IPS DF 6.9 (cell line): ENCODE data around the gene CYBC1.
"Not testable (repeated sequence)": the region's sequence is repeated elsewhere in the genome, so short reads cannot be mapped to it uniquely, and the experiment has no call there.

Source experiments
- DNase-seq: peaks from one replicate; pipeline ENCODE4 v3.0.0-alpha.2; 2013; ENCODE audit warnings: low read depth, low spot score
- H3K27ac ChIP-seq: one replicate; pipeline ENCODE4 v1.5.1; 2013; ENCODE audit warnings: low read length, control low read depth
- H3K27me3 ChIP-seq: 2 replicates; pipeline ENCODE4 v1.6.1; 2013; ENCODE audit warnings: mild to moderate bottlenecking, low read length; ENCODE audit not compliant: control insufficient read depth, insufficient read depth
- H3K36me3 ChIP-seq: 2 replicates; pipeline ENCODE4 v1.6.1; 2013; ENCODE audit warnings: low read length; ENCODE audit not compliant: control insufficient read depth, insufficient read depth
- H3K4me1 ChIP-seq: 2 replicates; pipeline ENCODE4 v1.6.1; 2013; ENCODE audit warnings: low read length; ENCODE audit not compliant: control insufficient read depth, insufficient read depth
- H3K4me3 ChIP-seq: 2 replicates; pipeline ENCODE4 v1.5.1; 2013; ENCODE audit warnings: mild to moderate bottlenecking, low read length
- H3K9me3 ChIP-seq: 2 replicates; pipeline ENCODE4 v1.6.1; 2013; ENCODE audit warnings: low read length, inconsistent platforms; ENCODE audit not compliant: control insufficient read depth, insufficient read depth
- WGBS: extraction: QIAGEN DNeasy Blood & Tissue Kit; methylation state at CpG from one replicate; pipeline ENCODE4 v1.1.7; 2013; ENCODE audit warnings: mixed read lengths, missing lambda C conversion rate; ENCODE audit not compliant: insufficient read length, insufficient coverage; 5-methylcytosine and 5-hydroxymethylcytosine counted together

The CYBC1 gene

DNA sequence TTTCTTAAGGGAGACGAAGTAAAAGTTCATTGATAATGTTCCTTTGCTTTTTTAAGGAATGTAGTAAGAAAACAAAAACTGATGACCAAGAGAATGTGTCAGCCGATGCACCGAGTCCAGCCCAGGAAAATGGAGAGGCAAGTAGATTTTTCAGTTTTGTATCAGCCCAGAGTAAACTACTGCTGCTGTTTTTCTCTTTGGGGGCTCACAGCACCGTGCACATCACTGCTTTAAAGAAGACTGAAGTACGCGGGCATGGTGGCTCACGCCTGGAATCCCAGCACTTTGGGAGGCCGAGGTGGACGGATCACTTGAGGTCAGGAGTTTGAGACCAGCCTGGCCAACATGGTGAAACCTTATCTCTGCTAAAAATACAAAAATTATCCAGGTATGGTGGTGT lies 9.4 kb upstream of the CYBC1 start:
- not testable (repeated sequence) for H3K27ac ChIP-seq, H3K4me3 ChIP-seq, H3K4me1 ChIP-seq, DNase-seq, H3K9me3 ChIP-seq, H3K27me3 ChIP-seq
- H3K36me3 ChIP-seq, result peaks cover 12% of the 10 kb centered on the region; the same call in 1 of the 2 replicates
- no CpG with 5 or more reads among the region's 9 CpGs for WGBS

DNA sequence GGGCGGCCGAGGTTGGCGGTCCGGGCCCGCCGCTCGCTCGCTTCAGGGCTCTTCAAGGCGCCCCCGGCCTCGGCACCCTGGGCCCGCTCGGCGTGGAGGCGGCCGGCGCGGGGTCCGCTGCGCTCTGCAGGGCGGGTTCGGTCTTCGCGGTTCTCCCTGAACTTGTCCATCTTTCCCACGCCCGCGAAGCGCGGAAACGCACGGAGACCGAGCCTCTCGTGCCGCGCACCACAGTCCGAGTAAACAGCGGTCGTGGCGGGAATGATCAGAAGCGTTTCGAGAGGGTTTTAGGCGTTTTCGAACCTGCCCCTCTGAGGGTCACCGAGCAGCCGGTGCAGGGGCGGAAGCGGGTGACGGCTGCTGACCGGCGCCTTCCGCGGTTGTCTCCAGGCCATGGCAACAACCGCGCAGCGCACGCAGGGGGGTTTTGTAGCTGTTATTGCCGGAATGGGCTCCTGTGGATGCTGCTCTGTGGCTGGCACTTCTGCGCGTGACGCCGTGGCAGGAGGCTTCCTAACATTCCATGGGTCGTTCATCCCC lies 8.4 kb upstream of the CYBC1 start:
- DNase-seq, result no peak
- H3K4me1 ChIP-seq, result 0 out of 2 replicates have a peak, but pooled peaks cover 1% of the 10 kb centered on the region
- H3K36me3 ChIP-seq, result peaks cover 4% of the 10 kb centered on the region; the same call in 1 of the 2 replicates
- no peaks in the 10 kb centered on the region for H3K27me3 ChIP-seq
- H3K4me3 ChIP-seq, result peak overlapping the region; percentile 93
- no peaks in the 10 kb centered on the region for H3K9me3 ChIP-seq
- WGBS, result no CpG with 5 or more reads among the region's 62 CpGs
- no peak overlapping the region for H3K27ac ChIP-seq

DNA sequence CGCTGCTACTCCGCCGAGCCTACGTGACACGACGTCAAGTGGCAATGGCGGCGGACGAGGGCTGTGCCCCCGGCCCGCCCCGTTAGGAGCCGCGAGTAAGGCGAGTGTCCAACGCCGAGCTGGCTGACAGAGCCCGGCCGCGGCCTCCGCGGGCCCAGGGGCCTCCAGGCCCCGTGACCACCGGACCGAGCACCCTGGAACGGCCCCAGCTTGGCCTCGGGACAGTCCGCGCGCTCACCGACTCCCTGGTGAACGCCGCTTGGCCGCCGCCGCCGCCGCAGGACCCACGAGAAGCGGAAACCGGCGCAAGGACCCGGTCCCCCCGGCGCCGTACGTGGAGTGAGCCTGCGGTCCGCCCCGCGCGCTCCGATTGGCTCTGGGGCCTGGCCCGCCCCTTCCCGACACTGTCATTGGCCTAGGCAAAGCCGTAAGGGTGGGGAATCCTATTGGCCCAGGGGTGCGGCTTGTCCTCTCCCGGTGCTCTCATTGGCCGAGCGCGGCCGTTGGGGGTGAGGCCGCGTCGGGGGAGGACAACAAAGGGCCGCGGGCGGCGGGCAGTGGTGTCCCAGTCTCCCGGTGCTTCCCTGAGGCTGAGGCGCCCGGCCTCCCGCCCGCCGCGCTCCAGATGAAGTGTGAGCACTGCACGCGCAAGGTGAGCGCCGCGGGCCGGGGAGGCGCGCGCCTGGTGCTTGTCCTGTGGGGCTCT lies 7.8 kb upstream of the CYBC1 start, which contains the start of gene NARF:
Gene NARF (plus strand): TSS at position 563 of the 706 bp plus-strand sequence. CDS start 63 bp downstream, at position 626.
- Histone ChIP-seq H3K4me1 (0 out of 2 replicates have a peak, but pooled peaks cover 1% of the 10 kb centered on the region), H3K27me3 (no peaks in the 10 kb centered on the region), H3K36me3 (peaks cover 4% of the 10 kb centered on the region; the same call in 1 of the 2 replicates), H3K4me3 (peak within 1 kb of the TSS; percentile 93), H3K9me3 (no peaks in the 10 kb centered on the region), H3K27ac (no peak within 1 kb of the TSS)
- no CpG with 5 or more reads among the region's 85 CpGs for WGBS
- DNase-seq, result peak; percentile 94

DNA sequence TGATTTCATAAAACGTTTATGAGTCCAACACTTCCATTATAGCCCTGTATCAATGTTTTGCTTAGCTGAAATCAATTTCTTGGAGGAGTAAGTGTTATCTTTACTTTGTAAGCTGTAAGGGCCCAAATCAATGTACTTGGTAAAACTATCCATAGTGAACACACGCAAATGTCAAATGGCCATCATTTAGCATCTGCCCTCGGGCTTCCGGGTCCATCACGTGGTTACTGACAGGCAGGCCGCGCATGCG lies 7.3 kb upstream of the CYBC1 start:
- no peaks in the 10 kb centered on the region for H3K9me3 ChIP-seq
- H3K36me3 ChIP-seq, result peaks cover 4% of the 10 kb centered on the region; the same call in 1 of the 2 replicates
- 0 out of 2 replicates have a peak, but pooled peaks cover 1% of the 10 kb centered on the region for H3K4me1 ChIP-seq
- DNase-seq, result peak; percentile 57
- WGBS, result no CpG with 5 or more reads among the region's 8 CpGs
- no peak overlapping the region for H3K27ac ChIP-seq
- H3K27me3 ChIP-seq, result no peaks in the 10 kb centered on the region
- peak overlapping the region; percentile 93; the same call in 1 of the 2 replicates for H3K4me3 ChIP-seq

DNA sequence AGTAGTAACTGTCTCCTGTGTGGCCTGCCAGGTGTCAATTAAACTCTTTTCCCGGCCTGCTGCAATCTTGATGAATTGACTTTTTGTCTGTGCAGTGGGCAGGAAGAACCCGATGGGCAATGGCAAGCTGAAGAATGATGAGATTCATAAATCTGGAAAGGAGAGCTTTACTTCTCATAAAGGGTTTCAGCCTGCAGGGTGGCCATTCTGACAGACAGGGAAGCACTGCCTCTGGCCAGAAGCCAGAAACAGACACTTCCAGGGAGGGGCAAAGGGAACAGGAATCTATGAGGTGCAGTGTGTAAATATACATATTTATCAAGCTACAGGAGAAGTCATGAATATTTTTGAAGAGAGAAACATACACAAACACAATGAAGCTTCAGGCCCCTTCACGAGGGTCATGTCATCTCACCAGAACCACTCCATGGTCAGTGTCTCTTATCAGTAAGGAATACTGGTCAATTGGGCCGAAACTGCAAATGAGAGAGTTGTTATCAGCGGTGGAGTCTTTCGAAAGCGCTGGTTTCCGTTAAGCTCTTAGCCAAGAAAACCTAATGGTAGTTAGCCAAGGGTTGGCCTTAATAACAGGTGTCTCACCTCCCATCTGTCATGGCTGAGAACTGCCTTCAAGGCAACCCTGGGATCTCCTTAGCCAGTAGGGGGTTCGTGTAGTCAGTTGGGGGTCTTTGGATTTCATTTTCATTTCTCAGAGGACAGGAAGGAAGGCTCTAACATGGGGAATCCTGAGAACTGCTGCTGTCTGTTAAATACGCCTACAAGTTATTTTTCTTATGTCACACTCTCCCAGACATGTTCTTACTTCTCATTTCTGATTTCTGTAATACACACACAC lies 6.7 kb upstream of the CYBC1 start:
- Histone ChIP-seq H3K4me1 (0 out of 2 replicates have a peak, but pooled peaks cover 1% of the 10 kb centered on the region), H3K27me3 (no peaks in the 10 kb centered on the region), H3K36me3 (peaks cover 4% of the 10 kb centered on the region; the same call in 1 of the 2 replicates), H3K9me3 (no peaks in the 10 kb centered on the region), H3K27ac (no peak overlapping the region), H3K4me3 (no peak overlapping the region; the same call in 1 of the 2 replicates)
- DNase-seq, result no peak
- no CpG with 5 or more reads among the region's 10 CpGs for WGBS

DNA sequence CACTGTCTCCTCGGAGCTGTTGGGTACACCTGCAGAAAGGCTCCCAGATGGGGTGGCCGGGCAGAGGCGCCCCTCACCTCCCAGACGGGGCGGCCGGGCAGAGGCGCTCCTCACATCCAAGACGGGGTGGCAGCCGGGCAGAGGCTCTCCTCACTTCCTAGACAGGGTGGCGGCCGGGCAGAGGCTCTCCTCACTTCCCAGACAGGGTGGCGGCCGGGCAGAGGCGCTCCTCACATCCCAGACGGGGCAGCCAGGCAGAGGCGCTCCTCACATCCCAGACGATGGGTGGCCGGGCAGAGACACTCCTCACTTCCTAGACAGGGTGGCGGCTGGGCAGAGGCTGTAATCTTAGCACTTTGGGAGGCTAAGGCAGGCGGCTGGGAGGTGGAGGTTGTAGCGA lies 3.2 kb upstream of the CYBC1 start:
- not testable (repeated sequence) for H3K27me3 ChIP-seq

DNA sequence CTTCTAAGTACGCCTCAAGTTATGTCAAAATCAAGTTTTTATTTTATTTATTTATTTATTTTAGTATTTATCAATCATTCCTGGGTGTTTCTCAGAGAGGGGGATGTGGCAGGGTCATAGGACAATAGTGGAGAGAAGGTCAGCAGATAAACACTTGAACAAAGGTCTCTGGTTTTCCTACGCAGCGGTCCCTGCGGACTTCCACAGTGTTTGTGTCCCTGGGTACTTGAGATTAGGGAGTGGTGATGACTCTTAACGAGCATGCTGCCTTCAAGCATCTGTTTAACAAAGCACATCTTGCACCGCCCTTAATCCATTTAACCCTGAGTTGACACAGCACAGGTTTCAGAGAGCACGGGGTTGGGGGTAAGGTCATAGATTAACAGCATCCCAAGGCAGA lies 2.6 kb upstream of the CYBC1 start:
- not testable (repeated sequence) for H3K4me3 ChIP-seq, H3K27ac ChIP-seq, DNase-seq, H3K9me3 ChIP-seq, H3K27me3 ChIP-seq, H3K4me1 ChIP-seq, H3K36me3 ChIP-seq
- WGBS, result no CpG with 5 or more reads among the region's 7 CpGs

More for the DNA sequence above, 3.2 kb upstream of the CYBC1 start:
- H3K27ac ChIP-seq, H3K4me3 ChIP-seq, H3K4me1 ChIP-seq, H3K36me3 ChIP-seq, DNase-seq, H3K9me3 ChIP-seq: not testable (repeated sequence)
- no CpG with 5 or more reads among the region's 21 CpGs for WGBS

DNA sequence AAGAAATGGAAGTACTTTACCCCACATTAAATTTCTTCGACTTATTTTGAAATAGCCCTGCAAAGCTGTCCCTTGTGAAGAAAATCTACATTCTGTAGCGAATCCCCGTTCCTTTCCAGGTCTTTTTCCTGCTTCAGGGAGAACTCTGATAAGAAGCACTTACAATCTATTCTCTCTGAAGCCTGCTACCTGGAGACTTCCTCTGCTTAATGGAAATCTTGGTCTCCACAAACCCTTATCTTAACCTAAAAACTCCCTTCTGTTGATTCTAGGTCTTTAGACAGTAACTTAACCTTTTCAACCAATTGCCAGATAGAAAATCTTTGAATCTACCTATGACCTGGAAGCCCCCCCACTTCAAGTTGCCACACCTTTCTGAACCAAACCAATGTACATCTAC lies 1.6 kb upstream of the CYBC1 start:
- Histone ChIP-seq H3K4me1 (no peaks in the 10 kb centered on the region), H3K9me3 (no peaks in the 10 kb centered on the region), H3K36me3 (no peaks in the 10 kb centered on the region), H3K27ac (no peak overlapping the region), H3K27me3 (no peaks in the 10 kb centered on the region), H3K4me3 (no peak overlapping the region)
- no peak for DNase-seq
- WGBS, result no CpG with 5 or more reads among the region's 3 CpGs

DNA sequence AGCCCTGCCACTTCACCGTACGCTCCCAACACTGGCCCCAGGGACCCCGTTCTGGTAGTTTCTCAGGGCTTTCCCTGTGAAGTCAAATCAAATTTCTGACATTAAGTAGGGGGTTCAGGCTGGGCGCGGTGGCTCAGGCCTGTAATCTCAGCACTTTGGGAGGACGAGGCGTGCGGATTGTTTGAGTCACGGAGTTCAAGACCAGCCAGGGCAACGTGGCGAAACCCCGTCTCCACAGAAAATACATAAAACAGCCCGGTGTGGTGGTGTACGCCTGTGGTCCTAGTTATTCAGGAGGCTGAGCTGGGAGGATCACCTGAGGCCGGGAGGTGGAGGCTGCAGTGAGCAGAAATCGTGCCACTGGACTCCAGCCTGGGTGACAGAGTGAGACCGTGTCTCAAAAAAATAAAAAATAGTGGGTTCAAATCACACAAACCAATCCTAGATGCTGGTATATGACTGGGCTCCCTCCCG lies 632 bp downstream of the CYBC1 start:
- no peak for DNase-seq
- no peaks in the 10 kb centered on the region for H3K4me1 ChIP-seq
- H3K9me3 ChIP-seq, result no peaks in the 10 kb centered on the region
- H3K27me3 ChIP-seq, result no peaks in the 10 kb centered on the region
- H3K27ac ChIP-seq, result no peak overlapping the region
- peak overlapping the region; percentile 91 for H3K4me3 ChIP-seq
- WGBS, result no CpG with 5 or more reads among the region's 18 CpGs
- H3K36me3 ChIP-seq, result no peaks in the 10 kb centered on the region

DNA sequence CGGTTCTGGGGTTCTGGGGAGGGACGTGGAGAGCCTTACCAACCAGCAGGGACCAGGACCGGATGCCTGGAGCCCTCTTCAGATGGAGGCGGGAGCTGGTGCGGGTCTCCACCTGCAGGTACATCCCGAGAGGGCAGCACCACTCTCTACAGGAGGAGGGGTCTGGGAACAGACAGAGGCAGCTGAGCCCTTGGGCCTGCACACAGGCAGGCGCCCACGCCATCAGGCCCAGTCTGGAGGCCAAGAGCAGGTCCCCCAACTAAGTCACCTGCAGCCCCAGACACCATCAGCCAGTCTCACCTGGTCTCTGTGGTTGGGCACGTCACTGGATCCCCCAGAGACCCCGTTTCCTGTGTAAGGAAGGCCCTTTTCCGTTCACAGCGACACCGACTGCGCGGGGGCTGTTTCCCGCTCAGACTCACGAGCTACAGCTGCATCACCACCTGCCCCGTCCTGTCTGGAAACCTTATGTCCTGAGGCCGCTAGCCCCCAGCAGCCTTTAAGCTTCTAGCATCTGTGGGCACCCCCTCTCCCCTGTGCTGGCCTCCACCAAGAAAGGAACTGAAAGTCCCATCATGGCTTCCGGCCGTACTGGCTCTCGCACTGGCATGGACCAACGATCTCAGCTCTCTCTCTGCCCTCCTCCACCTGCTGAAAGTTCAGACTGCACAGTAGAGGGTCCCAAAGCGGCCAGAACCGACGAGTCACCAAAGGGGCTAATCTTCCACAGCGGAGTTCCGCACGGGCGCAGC lies 1.2 kb downstream of the CYBC1 start:
- Histone ChIP-seq H3K4me3 (no peak overlapping the region), H3K27ac (no peak overlapping the region), H3K9me3 (no peaks in the 10 kb centered on the region), H3K36me3 (peaks cover 4% of the 10 kb centered on the region; the same call in 1 of the 2 replicates), H3K27me3 (no peaks in the 10 kb centered on the region), H3K4me1 (no peaks in the 10 kb centered on the region)
- WGBS, result no CpG with 5 or more reads among the region's 30 CpGs
- DNase-seq, result no peak
